ENCODE measurements around the gene NUDT14. TPM values are rescaled to one million over a fixed set of nuclear protein-coding genes. Genes with fewer than 3 reads are reported as not detected.

NUDT14 gene
- total RNA-seq, 1 experiment from 2014 or later: 75.3 TPM

GRCh38 chr14:105168979-105169507 lies 12.1 kb downstream of the NUDT14 start:
- in situ Hi-C loops (cut with HindIII; ENCODE audit: low pct_unique_long_range_greater_than_20kb, low sequenced_read_pairs) (no loop called here), intact Hi-C loops (cut with micrococcal nuclease; ENCODE audit: unreplicated experiment) (loop anchor here (10.0 kb wide), 1 partner anchor 74 kb away; no protein-coding TSS in a partner anchor)
- Histone ChIP-seq H3K4me1 (ENCODE audit: control insufficient read depth, insufficient read depth, low read length) (peaks cover 40% of the 10 kb centered on the region), H3K4me3 (ENCODE audit: low read depth in 2 of 2, low read length in 2 of 2) (peak overlapping the region; percentile 15 to 28; a peak in 3 of 4 replicates), H3K36me3 (ENCODE audit: control insufficient read depth, insufficient read depth, low read length) (no peaks in the 10 kb centered on the region), H3K27ac (ENCODE audit: low read length) (no peak overlapping the region), H3K27me3 (ENCODE audit: control insufficient read depth, insufficient read depth, low read length) (no peaks in the 10 kb centered on the region), H3K9me3 (ENCODE audit: control insufficient read depth, insufficient read depth, low read depth, low read length) (no peaks in the 10 kb centered on the region)
- ChIA-PET POLR2A (no interaction called here), CTCF (no interaction called here)
- no peak for TF ChIP-seq POLR2AphosphoS5 (IDR thresholded peaks at IDR 0.05; ENCODE audit: low read depth, low read length)
- peak; percentile 22; the same call in 1 of the 2 replicates for TF ChIP-seq TCF7L2 (IDR thresholded peaks at IDR 0.05; ENCODE audit: low read depth, low read length)
- TF ChIP-seq CTCF (IDR thresholded peaks at IDR 0.05): peak; percentile 72
- ATAC-seq (peak; percentile 43), DNase-seq (ENCODE audit: low read depth, low spot score) (no peak)
- BruUV-seq (replicated peaks): no TSS peak

GRCh38 chr14:105168496-105168978 lies 12.6 kb downstream of the NUDT14 start, which contains the start of gene JAG2:
Gene JAG2 (minus strand): TSS chr14:105168776. CDS start chr14:105168420, 356 bp downstream.
- in situ Hi-C loops (cut with HindIII; ENCODE audit: low pct_unique_long_range_greater_than_20kb, low sequenced_read_pairs) (no loop called here), intact Hi-C loops (cut with micrococcal nuclease; ENCODE audit: unreplicated experiment) (loop anchor here (10.0 kb wide), 1 partner anchor 74 kb away; no protein-coding TSS in a partner anchor)
- ChIA-PET CTCF (no interaction called here), POLR2A (no interaction called here)
- H3K36me3 ChIP-seq (ENCODE audit: control insufficient read depth, insufficient read depth, low read length): no peaks in the 10 kb centered on the region
- no TSS peak for BruUV-seq (replicated peaks)
- TF ChIP-seq POLR2AphosphoS5 (IDR thresholded peaks at IDR 0.05; ENCODE audit: low read depth, low read length) (no peak), SIN3A (IDR thresholded peaks at IDR 0.05; ENCODE audit: borderline replicate concordance, insufficient read depth, low read depth, low read length) (no peak), CTCF (IDR thresholded peaks at IDR 0.05) (no peak), TCF7L2 (IDR thresholded peaks at IDR 0.05; ENCODE audit: low read depth, low read length) (no peak)
- H3K27me3 ChIP-seq (ENCODE audit: control insufficient read depth, insufficient read depth, low read length): no peaks in the 10 kb centered on the region
- peaks cover 40% of the 10 kb centered on the region for H3K4me1 ChIP-seq (ENCODE audit: control insufficient read depth, insufficient read depth, low read length)
- H3K27ac ChIP-seq (ENCODE audit: low read length): no peak within 1 kb of the TSS
- ATAC-seq: peak; percentile 64
- peak within 1 kb of the TSS; percentile 24 to 42 for H3K4me3 ChIP-seq (ENCODE audit: low read depth in 2 of 2, low read length in 2 of 2)
- no peak for DNase-seq (ENCODE audit: low read depth, low spot score)
- H3K9me3 ChIP-seq (ENCODE audit: control insufficient read depth, insufficient read depth, low read depth, low read length): no peaks in the 10 kb centered on the region

GRCh38 chr14:105168093-105168420 lies 13.1 kb downstream of the NUDT14 start:
- BruUV-seq (replicated peaks): no TSS peak
- Histone ChIP-seq H3K4me3 (ENCODE audit: low read depth in 2 of 2, low read length in 2 of 2) (peak overlapping the region; percentile 24 to 42), H3K4me1 (ENCODE audit: control insufficient read depth, insufficient read depth, low read length) (peaks cover 43% of the 10 kb centered on the region), H3K9me3 (ENCODE audit: control insufficient read depth, insufficient read depth, low read depth, low read length) (no peaks in the 10 kb centered on the region), H3K36me3 (ENCODE audit: control insufficient read depth, insufficient read depth, low read length) (no peaks in the 10 kb centered on the region), H3K27me3 (ENCODE audit: control insufficient read depth, insufficient read depth, low read length) (no peaks in the 10 kb centered on the region), H3K27ac (ENCODE audit: low read length) (no peak overlapping the region)
- POLR2A ChIA-PET: no interaction called here
- ATAC-seq (no peak), DNase-seq (ENCODE audit: low read depth, low spot score) (no peak)
- CTCF ChIA-PET: no interaction called here
- intact Hi-C loops (cut with micrococcal nuclease; ENCODE audit: unreplicated experiment) (loop anchor here (10.0 kb wide), 1 partner anchor 73 kb away; no protein-coding TSS in a partner anchor), in situ Hi-C loops (cut with HindIII; ENCODE audit: low pct_unique_long_range_greater_than_20kb, low sequenced_read_pairs) (no loop called here)
- TF ChIP-seq POLR2AphosphoS5 (IDR thresholded peaks at IDR 0.05; ENCODE audit: low read depth, low read length): no peak
- TF ChIP-seq TCF7L2 (IDR thresholded peaks at IDR 0.05; ENCODE audit: low read depth, low read length): no peak
- no peak for TF ChIP-seq REST (IDR thresholded peaks at IDR 0.05; ENCODE audit: insufficient read depth in 1 of 2, low read depth in 2 of 2, low read length in 1 of 2)
- no peak for TF ChIP-seq SIN3A (IDR thresholded peaks at IDR 0.05; ENCODE audit: borderline replicate concordance, insufficient read depth, low read depth, low read length)
- no peak for TF ChIP-seq CTCF (IDR thresholded peaks at IDR 0.05)
